NCI-H128 (cell line): ENCODE measurements around the gene MRPL3.
"Not testable (repeated sequence)": the region's sequence is repeated elsewhere in the genome, so short reads cannot be mapped to it uniquely, and the experiment has no call there.

Experiments used
- DNase-seq: peaks from one replicate; lab custom pipeline; 2025; ENCODE audit not compliant: unreplicated experiment; lab: John Stamatoyannopoulos, UW

Gene MRPL3

GRCh38 chr3:131501949-131502348 is 822 bp downstream of the MRPL3 start:
- DNase-seq, result no peak

- DNase-seq, result no peak
Observed at GRCh38 chr3:131494706-131495105, 8.1 kb downstream of the MRPL3 start.

- no peak for DNase-seq
Observed at GRCh38 chr3:131491775-131492174, 11.0 kb downstream of the MRPL3 start.

GRCh38 chr3:131491084-131491483 is 11.7 kb downstream of the MRPL3 start:
- DNase-seq, result no peak

GRCh38 chr3:131486545-131486944 is 16.2 kb downstream of the MRPL3 start:
- DNase-seq, result not testable (repeated sequence)

- DNase-seq, result no peak
Observed at GRCh38 chr3:131485119-131485518, 17.7 kb downstream of the MRPL3 start.

- DNase-seq, result no peak
Observed at GRCh38 chr3:131484496-131485111, 18.2 kb downstream of the MRPL3 start.

GRCh38 chr3:131480116-131480515 is 22.7 kb downstream of the MRPL3 start:
- DNase-seq, result no peak

- DNase-seq, result no peak
Observed at GRCh38 chr3:131477813-131478212, 25.0 kb downstream of the MRPL3 start.

GRCh38 chr3:131474115-131474514 is 28.7 kb downstream of the MRPL3 start:
- DNase-seq, result no peak

GRCh38 chr3:131470377-131470776 is 32.4 kb downstream of the MRPL3 start:
- DNase-seq, result no peak

GRCh38 chr3:131458653-131459052 is 44.1 kb downstream of the MRPL3 start:
- DNase-seq, result no peak

- DNase-seq, result no peak
Observed at GRCh38 chr3:131457220-131457619, 45.6 kb downstream of the MRPL3 start.

- DNase-seq, result no peak
Observed at GRCh38 chr3:131454501-131454900, 48.3 kb downstream of the MRPL3 start.

- DNase-seq, result no peak
Observed at GRCh38 chr3:131453533-131453932, 49.2 kb downstream of the MRPL3 start.

- no peak for DNase-seq
Observed at GRCh38 chr3:131447349-131447748, 55.4 kb downstream of the MRPL3 start.

GRCh38 chr3:131444180-131444579 is 58.6 kb downstream of the MRPL3 start:
- no peak for DNase-seq

- no peak for DNase-seq
Observed at GRCh38 chr3:131439084-131439483, 63.7 kb downstream of the MRPL3 start.

- no peak for DNase-seq
Observed at GRCh38 chr3:131435000-131435399, 67.8 kb downstream of the MRPL3 start.

GRCh38 chr3:131432441-131432840 is 70.3 kb downstream of the MRPL3 start:
- DNase-seq, result no peak

- no peak for DNase-seq
Observed at GRCh38 chr3:131431754-131432153, 71.0 kb downstream of the MRPL3 start.

GRCh38 chr3:131427226-131427625 is 75.5 kb downstream of the MRPL3 start:
- DNase-seq, result no peak

- no peak for DNase-seq
Observed at GRCh38 chr3:131421957-131422498, 80.7 kb downstream of the MRPL3 start.
